Progenitor cell of endocrine pancreas (in vitro differentiated cells): ENCODE results near the gene SVEP1. TPM values are rescaled to one million over a fixed set of nuclear protein-coding genes. Genes with fewer than 3 reads are reported as not detected.

Experiments used
- DNase-seq: peaks from one replicate; pipeline ENCODE4 v3.0.0; 2021; ENCODE audit warnings: low spot score; ENCODE audit not compliant: unreplicated experiment
- H3K27ac Mint-ChIP-seq: 2 replicates; pipeline ENCODE4 v1.8.0; 2021; ENCODE audit warnings: mild to moderate bottlenecking, moderate library complexity, mixed read lengths
- H3K27me3 Mint-ChIP-seq: 2 replicates; pipeline ENCODE4 v1.8.0; 2021; ENCODE audit warnings: mixed read lengths
- H3K36me3 Mint-ChIP-seq: 2 replicates; pipeline ENCODE4 v1.8.0; 2022; ENCODE audit warnings: mixed read lengths; ENCODE audit not compliant: insufficient read depth
- H3K4me1 Mint-ChIP-seq: 2 replicates; pipeline ENCODE4 v1.8.0; 2021; ENCODE audit warnings: low read depth, mixed read lengths
- H3K4me3 Mint-ChIP-seq: 2 replicates; pipeline ENCODE4 v1.8.0; 2021; ENCODE audit warnings: low read depth, mild to moderate bottlenecking, moderate library complexity, mixed read lengths
- H3K9me3 Mint-ChIP-seq: 2 replicates; pipeline ENCODE4 v1.8.0; 2021; ENCODE audit warnings: low read depth, mixed read lengths
- total RNA-seq: library from RNA; stranded (reverse); gene quantifications from 2 replicates; pipeline ENCODE4 v1.2.1, GENCODE V29; 2021
- TF ChIP-seq, protein P1 (sequence below): fragments of 200-600 bp; sonication (generic); IDR thresholded peaks from one replicate; pipeline ENCODE4 v1.5.0; 2021; ENCODE audit warnings: antibody characterized with exemption, mild to moderate bottlenecking; ENCODE audit not compliant: unreplicated experiment

The SVEP1 gene
- total RNA-seq, 1 donor from 2014 or later: 0.26 TPM

DNA sequence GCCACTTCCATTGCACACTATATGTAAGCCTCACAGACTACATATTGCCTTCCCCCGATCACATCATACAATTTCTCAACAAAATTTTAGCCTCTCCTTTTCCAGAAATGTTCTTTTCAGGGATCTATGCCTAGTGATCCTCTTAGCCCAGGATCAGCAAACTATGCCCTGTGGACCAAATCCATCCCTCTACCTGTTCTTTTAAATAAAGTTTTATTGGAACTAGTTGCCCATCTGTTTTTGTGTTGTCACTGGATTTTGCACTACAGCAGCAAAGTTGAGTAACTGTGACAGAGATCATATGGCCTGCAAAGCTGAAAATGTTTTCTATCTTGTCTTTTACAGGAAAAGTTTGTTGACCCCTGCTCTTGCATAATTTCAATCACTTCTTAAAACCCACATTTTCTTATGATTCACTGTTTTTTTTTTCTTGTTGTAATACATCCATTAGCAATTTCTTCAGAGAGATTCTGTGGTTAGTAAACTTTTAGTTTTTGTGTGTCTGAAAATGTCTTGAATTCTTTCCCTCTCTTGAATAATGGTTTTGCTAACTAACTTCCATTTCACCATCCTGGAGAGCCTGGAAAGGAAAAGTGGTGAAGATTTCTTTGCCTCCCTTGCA, 248.9 kb downstream of the SVEP1 start:
- TF ChIP-seq, protein P1, sequence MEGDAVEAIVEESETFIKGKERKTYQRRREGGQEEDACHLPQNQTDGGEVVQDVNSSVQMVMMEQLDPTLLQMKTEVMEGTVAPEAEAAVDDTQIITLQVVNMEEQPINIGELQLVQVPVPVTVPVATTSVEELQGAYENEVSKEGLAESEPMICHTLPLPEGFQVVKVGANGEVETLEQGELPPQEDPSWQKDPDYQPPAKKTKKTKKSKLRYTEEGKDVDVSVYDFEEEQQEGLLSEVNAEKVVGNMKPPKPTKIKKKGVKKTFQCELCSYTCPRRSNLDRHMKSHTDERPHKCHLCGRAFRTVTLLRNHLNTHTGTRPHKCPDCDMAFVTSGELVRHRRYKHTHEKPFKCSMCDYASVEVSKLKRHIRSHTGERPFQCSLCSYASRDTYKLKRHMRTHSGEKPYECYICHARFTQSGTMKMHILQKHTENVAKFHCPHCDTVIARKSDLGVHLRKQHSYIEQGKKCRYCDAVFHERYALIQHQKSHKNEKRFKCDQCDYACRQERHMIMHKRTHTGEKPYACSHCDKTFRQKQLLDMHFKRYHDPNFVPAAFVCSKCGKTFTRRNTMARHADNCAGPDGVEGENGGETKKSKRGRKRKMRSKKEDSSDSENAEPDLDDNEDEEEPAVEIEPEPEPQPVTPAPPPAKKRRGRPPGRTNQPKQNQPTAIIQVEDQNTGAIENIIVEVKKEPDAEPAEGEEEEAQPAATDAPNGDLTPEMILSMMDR: no peak
- no peak for DNase-seq
- no peak overlapping the region for H3K4me3 Mint-ChIP-seq
- H3K4me1 Mint-ChIP-seq: no peaks in the 10 kb centered on the region
- H3K27me3 Mint-ChIP-seq: no peaks in the 10 kb centered on the region
- no peak overlapping the region for H3K27ac Mint-ChIP-seq
- H3K36me3 Mint-ChIP-seq: no peaks in the 10 kb centered on the region
- no peaks in the 10 kb centered on the region for H3K9me3 Mint-ChIP-seq

DNA sequence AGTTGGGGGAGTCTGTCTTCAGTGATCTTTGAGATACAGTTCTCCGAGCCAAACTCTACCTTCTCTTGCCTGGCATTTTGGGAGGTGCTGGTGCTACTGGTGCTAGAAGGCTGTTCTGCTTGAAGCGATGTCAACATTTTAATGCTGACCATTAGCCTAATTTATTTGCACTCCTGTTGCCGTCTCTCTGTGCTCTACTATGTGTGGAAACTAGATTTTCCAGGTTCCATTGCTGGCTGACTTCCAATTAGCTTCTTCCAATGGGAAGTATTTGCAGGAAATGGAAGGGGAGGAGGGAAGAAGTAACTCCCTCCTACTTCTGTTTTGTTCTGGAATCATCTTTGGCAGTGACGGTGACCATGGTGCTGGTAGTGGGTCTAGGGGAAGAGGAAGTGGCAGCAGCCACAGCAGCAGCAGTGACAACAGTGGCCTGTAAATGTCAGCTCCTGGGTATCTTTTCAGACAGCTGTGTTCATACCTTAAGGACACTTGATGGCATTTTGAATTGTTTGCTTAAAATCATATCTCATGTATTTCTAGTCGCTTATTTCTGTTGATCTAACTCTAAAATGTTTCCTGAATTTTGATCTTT, 249.8 kb downstream of the SVEP1 start:
- H3K4me3 Mint-ChIP-seq: no peak overlapping the region
- TF ChIP-seq, protein P1: no peak
- H3K9me3 Mint-ChIP-seq: no peaks in the 10 kb centered on the region
- H3K27ac Mint-ChIP-seq: no peak overlapping the region
- no peaks in the 10 kb centered on the region for H3K36me3 Mint-ChIP-seq
- no peaks in the 10 kb centered on the region for H3K27me3 Mint-ChIP-seq
- no peak for DNase-seq
- no peaks in the 10 kb centered on the region for H3K4me1 Mint-ChIP-seq

DNA sequence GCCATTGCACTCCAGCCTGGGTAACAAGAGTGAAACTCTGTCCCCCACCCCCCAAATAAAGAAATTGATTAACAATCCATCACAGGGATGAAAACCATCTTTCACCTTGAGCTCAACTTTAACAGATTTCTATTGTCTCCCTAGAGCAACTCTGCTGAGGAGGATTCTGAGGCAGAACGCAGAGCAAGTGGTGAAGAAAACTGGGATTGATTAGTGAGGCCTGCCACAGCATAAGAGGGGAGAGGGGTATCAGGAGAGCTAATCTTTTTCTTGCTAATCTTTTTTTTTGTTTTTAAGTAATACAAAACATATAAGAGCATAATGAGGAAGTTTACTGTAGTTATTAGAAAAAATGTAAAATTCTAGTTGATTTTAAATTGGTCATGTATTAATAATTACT, 250.8 kb downstream of the SVEP1 start:
- no peaks in the 10 kb centered on the region for H3K36me3 Mint-ChIP-seq
- no peaks in the 10 kb centered on the region for H3K27me3 Mint-ChIP-seq
- H3K27ac Mint-ChIP-seq: no peak overlapping the region
- H3K4me1 Mint-ChIP-seq: no peaks in the 10 kb centered on the region
- no peak for DNase-seq
- TF ChIP-seq, protein P1: no peak
- H3K4me3 Mint-ChIP-seq: no peak overlapping the region
- no peaks in the 10 kb centered on the region for H3K9me3 Mint-ChIP-seq

DNA sequence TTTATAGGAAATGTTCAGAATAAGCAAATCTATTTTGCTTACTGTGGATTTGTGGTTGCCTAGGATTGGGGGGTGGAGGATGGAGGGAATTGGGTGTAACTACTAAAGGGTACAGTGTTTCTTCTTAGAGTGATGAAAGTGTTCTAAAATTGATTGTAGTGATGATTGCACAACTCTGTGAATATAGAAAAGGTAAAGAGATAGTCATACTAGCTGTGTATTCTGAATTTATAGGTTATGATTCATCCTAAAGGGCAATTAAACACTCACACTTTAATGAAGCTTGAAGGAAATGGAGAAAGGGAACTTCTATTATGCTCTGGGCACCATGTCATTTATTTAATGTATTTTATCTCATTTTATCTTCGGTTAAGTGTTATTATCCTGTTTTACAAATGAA, 251.8 kb downstream of the SVEP1 start:
- no peaks in the 10 kb centered on the region for H3K36me3 Mint-ChIP-seq
- H3K27me3 Mint-ChIP-seq: no peaks in the 10 kb centered on the region

DNA sequence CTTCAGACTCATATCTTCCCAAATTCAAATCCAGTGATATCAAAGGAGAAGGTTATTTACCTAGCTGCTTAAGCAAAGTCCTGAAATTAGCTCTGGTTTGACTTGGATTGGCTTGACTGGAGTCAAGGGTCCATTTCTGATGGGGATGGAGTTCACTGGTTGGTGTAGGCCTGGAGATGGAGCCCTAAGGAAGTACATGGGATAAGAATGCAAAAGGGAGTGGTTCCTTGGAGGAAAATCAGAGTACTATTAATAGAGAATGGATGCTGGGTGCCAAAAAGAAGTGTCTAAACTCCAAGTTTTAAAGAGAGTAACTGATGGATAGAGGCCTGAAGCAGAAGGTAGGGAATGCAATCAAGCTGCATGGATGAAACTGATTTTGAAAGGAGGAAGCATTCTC, 255.7 kb downstream of the SVEP1 start:
- TF ChIP-seq, protein P1: no peak
- Mint-ChIP-seq H3K36me3 (no peaks in the 10 kb centered on the region), H3K4me1 (no peaks in the 10 kb centered on the region), H3K27me3 (no peaks in the 10 kb centered on the region), H3K9me3 (no peaks in the 10 kb centered on the region), H3K4me3 (no peak overlapping the region), H3K27ac (no peak overlapping the region)
- no peak for DNase-seq

More for the DNA sequence above, 251.8 kb downstream of the SVEP1 start:
- H3K9me3 Mint-ChIP-seq: no peaks in the 10 kb centered on the region
- TF ChIP-seq, protein P1: no peak
- no peak overlapping the region for H3K4me3 Mint-ChIP-seq
- no peaks in the 10 kb centered on the region for H3K4me1 Mint-ChIP-seq
- H3K27ac Mint-ChIP-seq: no peak overlapping the region
- DNase-seq: no peak
